Mucosa of stomach (tissue), 1 donor: ENCODE results near the gene CALN1.

ENCODE experiments used
- H3K27me3 ChIP-seq: one replicate; pipeline ENCODE4 v1.7.0; 2013; ENCODE audit warnings: mild to moderate bottlenecking, low read length; ENCODE audit not compliant: control insufficient read depth, insufficient read depth
- H3K36me3 ChIP-seq: one replicate; pipeline ENCODE4 v1.7.0; 2013; ENCODE audit warnings: low read length; ENCODE audit not compliant: control insufficient read depth, insufficient read depth
- H3K4me1 ChIP-seq: one replicate; pipeline ENCODE4 v1.7.0; 2013; ENCODE audit warnings: mild to moderate bottlenecking, low read length; ENCODE audit not compliant: control insufficient read depth, insufficient read depth
- H3K4me3 ChIP-seq: one replicate; pipeline ENCODE4 v1.7.0; 2013; ENCODE audit warnings: low read length
- H3K9ac ChIP-seq: one replicate; pipeline ENCODE4 v1.7.0; 2013; ENCODE audit warnings: mild to moderate bottlenecking, low read length, moderate library complexity
- H3K9me3 ChIP-seq: one replicate; pipeline ENCODE4 v1.7.0; 2013; ENCODE audit warnings: mild to moderate bottlenecking, low read length, moderate library complexity; ENCODE audit not compliant: control insufficient read depth
- donor health status: Pancreatic carcinoma.

The CALN1 gene

GRCh38 chr7:71867626-71868025 lies 544.5 kb downstream of the CALN1 start:
- no peak overlapping the region for H3K9ac ChIP-seq
- no peaks in the 10 kb centered on the region for H3K27me3 ChIP-seq
- H3K9me3 ChIP-seq: no peaks in the 10 kb centered on the region
- no peak overlapping the region for H3K4me3 ChIP-seq
- no peaks in the 10 kb centered on the region for H3K36me3 ChIP-seq
- H3K4me1 ChIP-seq: no peaks in the 10 kb centered on the region

GRCh38 chr7:71865172-71865571 lies 547.0 kb downstream of the CALN1 start:
- Histone ChIP-seq H3K27me3 (no peaks in the 10 kb centered on the region), H3K36me3 (no peaks in the 10 kb centered on the region), H3K9ac (no peak overlapping the region), H3K9me3 (no peaks in the 10 kb centered on the region), H3K4me1 (no peaks in the 10 kb centered on the region), H3K4me3 (no peak overlapping the region)

GRCh38 chr7:71864130-71864529 lies 548.0 kb downstream of the CALN1 start:
- Histone ChIP-seq H3K27me3 (no peaks in the 10 kb centered on the region), H3K36me3 (no peaks in the 10 kb centered on the region), H3K9ac (no peak overlapping the region), H3K4me3 (no peak overlapping the region), H3K4me1 (no peaks in the 10 kb centered on the region), H3K9me3 (no peaks in the 10 kb centered on the region)

GRCh38 chr7:71860572-71860971 lies 551.6 kb downstream of the CALN1 start:
- H3K4me1 ChIP-seq: no peaks in the 10 kb centered on the region
- H3K9me3 ChIP-seq: no peaks in the 10 kb centered on the region
- no peak overlapping the region for H3K4me3 ChIP-seq
- no peaks in the 10 kb centered on the region for H3K27me3 ChIP-seq
- H3K36me3 ChIP-seq: no peaks in the 10 kb centered on the region
- no peak overlapping the region for H3K9ac ChIP-seq

- no peak overlapping the region for H3K4me3 ChIP-seq
- H3K9ac ChIP-seq: no peak overlapping the region
- no peaks in the 10 kb centered on the region for H3K36me3 ChIP-seq
- no peaks in the 10 kb centered on the region for H3K9me3 ChIP-seq
- H3K4me1 ChIP-seq: no peaks in the 10 kb centered on the region
- H3K27me3 ChIP-seq: no peaks in the 10 kb centered on the region
Measured at GRCh38 chr7:71857338-71857737, 554.8 kb downstream of the CALN1 start.

- Histone ChIP-seq H3K9me3 (no peaks in the 10 kb centered on the region), H3K4me1 (no peaks in the 10 kb centered on the region), H3K27me3 (no peaks in the 10 kb centered on the region), H3K9ac (no peak overlapping the region), H3K36me3 (no peaks in the 10 kb centered on the region), H3K4me3 (no peak overlapping the region)
Measured at GRCh38 chr7:71854546-71855397, 557.4 kb downstream of the CALN1 start.

GRCh38 chr7:71851776-71852498 lies 560.2 kb downstream of the CALN1 start:
- Histone ChIP-seq H3K9me3 (no peaks in the 10 kb centered on the region), H3K9ac (no peak overlapping the region), H3K27me3 (no peaks in the 10 kb centered on the region), H3K4me3 (no peak overlapping the region), H3K36me3 (no peaks in the 10 kb centered on the region), H3K4me1 (no peaks in the 10 kb centered on the region)

- Histone ChIP-seq H3K36me3 (no peaks in the 10 kb centered on the region), H3K9ac (no peak overlapping the region), H3K4me1 (no peaks in the 10 kb centered on the region), H3K9me3 (no peaks in the 10 kb centered on the region), H3K27me3 (no peaks in the 10 kb centered on the region), H3K4me3 (no peak overlapping the region)
Measured at GRCh38 chr7:71846160-71846559, 566.0 kb downstream of the CALN1 start.

GRCh38 chr7:71843676-71844075 lies 568.5 kb downstream of the CALN1 start:
- Histone ChIP-seq H3K9me3 (no peaks in the 10 kb centered on the region), H3K9ac (no peak overlapping the region), H3K36me3 (no peaks in the 10 kb centered on the region), H3K4me1 (no peaks in the 10 kb centered on the region), H3K4me3 (no peak overlapping the region), H3K27me3 (no peaks in the 10 kb centered on the region)

- H3K4me1 ChIP-seq: no peaks in the 10 kb centered on the region
Measured at GRCh38 chr7:71842786-71843185, 569.4 kb downstream of the CALN1 start.

GRCh38 chr7:71842381-71842780 lies 569.8 kb downstream of the CALN1 start:
- H3K36me3 ChIP-seq: no peaks in the 10 kb centered on the region
- H3K27me3 ChIP-seq: no peaks in the 10 kb centered on the region
- no peak overlapping the region for H3K4me3 ChIP-seq
- no peak overlapping the region for H3K9ac ChIP-seq
- H3K9me3 ChIP-seq: no peaks in the 10 kb centered on the region
- no peaks in the 10 kb centered on the region for H3K4me1 ChIP-seq

More at GRCh38 chr7:71842786-71843185, 569.4 kb downstream of the CALN1 start:
- H3K36me3 ChIP-seq: no peaks in the 10 kb centered on the region
- H3K4me3 ChIP-seq: no peak overlapping the region
- no peaks in the 10 kb centered on the region for H3K27me3 ChIP-seq
- no peak overlapping the region for H3K9ac ChIP-seq
- no peaks in the 10 kb centered on the region for H3K9me3 ChIP-seq

- H3K27me3 ChIP-seq: no peaks in the 10 kb centered on the region
- no peaks in the 10 kb centered on the region for H3K9me3 ChIP-seq
- no peaks in the 10 kb centered on the region for H3K4me1 ChIP-seq
- no peaks in the 10 kb centered on the region for H3K36me3 ChIP-seq
- no peak overlapping the region for H3K4me3 ChIP-seq
- H3K9ac ChIP-seq: no peak overlapping the region
Measured at GRCh38 chr7:71835056-71835455, 577.1 kb downstream of the CALN1 start.
